Measurements from ENCODE around the gene GJB1. TPM values are rescaled to one million over a fixed set of nuclear protein-coding genes. Genes with fewer than 3 reads are reported as not detected.

The GJB1 gene
- total RNA-seq, 1 experiment from 2014 or later = not detected

Other genes with a start within 250 kb of the GJB1 start
- 43.9 and 48.4 TPM in 2 replicates for gene SNX12, start 154.9 kb upstream of the GJB1 start, total RNA-seq (2014; rRNA removed)
- 5.1 and 5.6 TPM in 2 replicates for gene FOXO4, start 127.4 kb upstream of the GJB1 start, total RNA-seq (2014; rRNA removed)
- gene CXorf65, start 116.5 kb upstream of the GJB1 start, total RNA-seq (2014; rRNA removed) = not detected in 2 replicates
- gene IL2RG, start 111.6 kb upstream of the GJB1 start, total RNA-seq (2014; rRNA removed) = not detected in 2 replicates
- 28.1 and 45.8 TPM in 2 replicates for gene MED12, start 104.6 kb upstream of the GJB1 start, total RNA-seq (2014; rRNA removed)
- gene NLGN3, start 78.4 kb upstream of the GJB1 start, total RNA-seq (2014; rRNA removed) = 0.23 and 0.29 TPM in 2 replicates
- 23.5 and 25.2 TPM in 2 replicates for gene ZMYM3, start 30.9 kb downstream of the GJB1 start, total RNA-seq (2014; rRNA removed)
- gene NONO, start 60.4 kb downstream of the GJB1 start, total RNA-seq (2014; rRNA removed) = 514 and 631 TPM in 2 replicates
- 0.75 and 1.7 TPM in 2 replicates for gene ITGB1BP2, start 78.5 kb downstream of the GJB1 start, total RNA-seq (2014; rRNA removed)
- 36.8 and 45.2 TPM in 2 replicates for gene TAF1, start 143.1 kb downstream of the GJB1 start, total RNA-seq (2014; rRNA removed)

Measured in PC-3 (cell line).